Iris pigment epithelial cell (primary cell): Measurements from ENCODE around the gene NOL3.
A peak's percentile ranks its signal among the peaks of the same experiment; 100 is the strongest.

Experiments
- DNase-seq: peaks from one replicate; pipeline ENCODE4 v3.0.0-alpha.2; 2011; ENCODE audit warnings: low read depth

The NOL3 gene

GRCh38 chr16:67206838-67207248 lies 36.5 kb downstream of the NOL3 start:
- no peak for DNase-seq

DNA sequence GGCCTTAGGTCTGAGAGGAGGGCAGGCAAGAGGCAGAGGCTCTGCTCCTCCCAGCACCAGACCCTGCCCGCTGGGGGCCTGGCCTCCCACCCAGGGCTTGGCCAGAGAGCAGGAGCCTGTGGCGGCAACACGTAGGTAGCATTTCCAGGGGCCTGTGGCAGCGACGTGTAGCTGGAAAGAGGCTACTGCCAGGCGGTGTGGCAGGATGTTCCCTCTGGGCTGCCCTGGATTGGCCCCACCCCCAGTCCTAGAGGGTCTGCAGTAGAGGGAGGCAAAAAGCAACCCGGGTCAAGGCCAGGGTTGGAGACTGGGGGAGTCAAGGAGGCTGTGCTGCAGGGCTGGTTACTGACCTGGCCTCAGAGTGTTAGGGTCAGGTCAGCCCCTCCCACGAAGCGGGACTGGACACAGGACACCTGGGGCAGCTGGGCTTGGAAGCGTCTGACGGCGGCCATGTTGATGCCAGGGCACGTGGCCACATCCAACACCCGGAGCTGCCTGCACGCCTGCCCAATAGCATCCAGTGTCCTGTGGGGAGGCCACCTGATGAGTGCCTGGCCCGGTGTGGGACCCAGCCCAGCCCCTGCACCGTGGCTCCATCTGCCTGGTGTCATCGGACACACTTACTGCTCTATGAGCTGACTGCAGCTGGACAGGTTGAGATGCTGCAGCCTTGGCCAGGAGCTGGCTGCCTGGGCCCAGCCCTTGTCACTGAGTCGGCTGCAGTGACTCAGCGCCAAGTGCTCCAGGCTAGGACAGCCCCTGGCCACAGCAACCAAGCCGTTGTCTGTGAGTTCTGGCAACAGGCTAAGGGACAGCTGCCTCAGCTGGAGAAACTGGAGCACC lies 37.1 kb downstream of the NOL3 start:
- DNase-seq, result peak; percentile 19

DNA sequence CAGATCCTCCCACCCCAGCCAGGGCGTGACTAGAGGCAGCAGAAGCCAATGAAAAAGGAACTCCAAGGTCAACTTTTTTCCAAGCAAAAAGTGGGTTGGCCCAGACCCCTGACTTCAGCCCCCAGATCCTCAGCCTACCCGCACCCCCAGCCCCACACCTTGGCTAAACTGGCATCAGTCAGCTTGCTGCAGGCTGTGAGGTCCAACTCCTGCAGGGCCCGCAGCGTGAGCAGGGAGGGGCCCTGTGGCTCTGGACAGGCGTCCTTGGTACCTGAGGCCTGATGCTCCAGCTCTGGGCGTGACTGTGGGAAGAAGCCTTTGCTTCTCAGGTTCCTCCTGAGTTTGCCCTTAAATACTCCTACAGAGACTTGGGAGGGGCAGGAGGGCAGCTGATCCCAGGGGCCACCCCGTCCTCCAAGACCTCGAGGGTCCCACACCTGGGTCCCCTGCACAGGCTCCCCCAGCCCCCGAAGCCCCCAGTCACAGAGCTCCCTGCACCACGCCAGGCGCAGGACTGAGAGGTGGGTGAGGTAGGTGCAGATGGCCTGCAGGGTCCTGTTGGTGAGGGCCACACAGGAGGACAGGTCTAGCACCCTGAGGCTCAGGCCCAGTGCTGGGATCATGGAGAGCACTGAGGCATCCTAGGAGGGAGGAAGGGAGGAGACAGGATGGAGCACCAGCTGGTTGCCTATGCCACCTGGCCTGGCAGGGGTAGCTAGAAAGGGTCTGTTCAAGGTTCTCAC lies 38.0 kb downstream of the NOL3 start:
- no peak for DNase-seq

DNA sequence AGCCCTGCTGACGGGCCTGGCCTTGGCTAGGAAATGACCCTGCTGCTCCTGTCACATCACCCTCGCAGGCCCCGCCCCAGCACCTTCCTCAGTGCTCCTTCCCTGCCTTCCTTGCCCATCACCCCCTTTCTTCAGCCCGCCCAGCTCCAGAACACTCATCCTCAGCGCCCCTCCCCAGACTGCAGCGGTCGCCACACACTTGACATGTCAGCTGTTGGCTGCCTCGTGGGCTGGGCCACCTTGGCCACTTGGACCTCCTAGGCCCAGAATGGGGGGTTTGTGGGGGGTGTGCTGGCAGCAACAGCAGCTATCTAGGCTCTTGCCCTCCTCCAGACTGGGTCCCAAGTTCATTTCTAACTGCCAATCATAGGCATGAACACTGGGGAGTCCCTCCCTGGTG lies 39.2 kb downstream of the NOL3 start:
- no peak for DNase-seq

- DNase-seq, result no peak
These were observed 40.0 kb downstream of the NOL3 start for GRCh38 chr16:67210069-67210937.

- no peak for DNase-seq
These were observed 41.3 kb downstream of the NOL3 start for GRCh38 chr16:67211674-67212073.

DNA sequence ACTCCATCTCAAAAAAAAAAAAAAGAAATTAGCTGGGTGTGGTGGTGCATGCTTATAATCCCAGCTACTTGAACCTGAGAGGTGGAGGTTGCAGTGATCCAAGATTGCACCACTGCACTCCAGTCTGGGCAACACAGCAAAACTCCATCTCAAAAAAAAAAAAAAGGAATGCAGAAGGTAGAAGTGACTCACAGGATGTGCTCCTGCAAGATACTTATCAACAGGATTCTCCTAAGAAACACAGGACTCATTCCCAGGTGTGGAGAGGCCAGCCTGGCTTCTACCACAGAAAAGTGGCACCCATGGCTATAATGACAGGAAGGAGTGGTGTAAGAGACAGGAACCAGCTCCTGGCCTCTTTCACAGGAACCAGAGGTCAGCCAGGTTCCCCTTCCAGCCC lies 42.4 kb downstream of the NOL3 start:
- no peak for DNase-seq

DNA sequence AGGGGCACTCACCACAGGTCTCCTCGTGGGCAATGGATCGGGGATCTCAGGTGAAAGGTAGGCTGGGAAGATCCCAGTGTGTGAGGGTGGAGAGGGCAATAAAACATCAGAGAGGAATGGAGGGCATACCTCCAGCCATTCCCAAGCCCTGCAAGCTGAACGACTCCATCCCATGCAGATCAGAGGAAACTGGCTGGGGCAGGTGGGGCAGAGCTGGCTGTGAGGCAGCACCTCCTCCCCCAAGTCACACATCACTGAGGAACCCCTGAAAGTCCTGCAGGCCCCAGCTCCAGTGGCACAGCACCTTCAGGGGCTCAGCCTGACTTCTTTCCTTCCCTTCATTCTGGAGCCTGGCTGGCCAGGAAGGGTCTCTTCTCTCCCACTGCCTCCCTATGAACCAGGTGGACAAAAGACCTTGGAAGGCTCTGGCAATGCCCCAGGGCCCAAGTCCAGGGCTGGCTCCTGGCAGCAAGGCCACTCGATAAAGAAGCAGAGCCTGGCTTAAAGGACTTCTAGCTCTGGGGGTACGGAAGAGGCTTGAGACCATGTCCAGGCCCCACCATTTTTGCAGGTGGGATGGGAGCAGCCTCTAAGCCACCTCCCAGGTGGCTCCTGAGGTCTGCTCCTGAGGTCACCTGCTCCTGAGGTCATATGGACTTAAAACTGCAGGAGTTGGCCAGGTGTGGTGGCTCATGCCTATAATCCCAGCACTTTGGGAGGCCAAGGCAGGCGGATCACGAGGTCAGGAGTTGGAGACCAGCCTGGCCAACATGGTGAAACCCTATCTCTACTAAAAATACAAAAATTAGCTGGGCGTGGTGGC lies 43.1 kb downstream of the NOL3 start:
- no peak for DNase-seq

DNA sequence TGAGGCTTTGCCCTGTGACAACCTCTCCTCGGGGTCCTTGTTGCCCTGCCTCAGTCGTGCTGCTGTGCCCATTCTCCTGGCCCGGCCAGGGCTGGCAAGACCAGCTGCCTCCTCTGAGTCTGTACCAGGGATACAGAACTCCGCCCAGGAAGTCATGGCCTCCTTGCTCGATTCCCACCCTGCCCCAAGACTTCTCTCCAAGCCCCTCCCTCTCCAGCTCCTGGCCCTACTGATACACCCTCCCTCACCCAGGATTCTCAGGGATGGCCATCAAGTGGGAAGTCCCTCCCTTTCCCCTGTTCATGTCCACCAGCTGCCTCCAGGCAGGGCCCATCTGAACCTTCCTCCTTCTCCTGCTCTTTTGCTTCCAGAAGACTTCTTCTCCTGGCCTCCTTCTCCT lies 45.4 kb downstream of the NOL3 start:
- no peak for DNase-seq

GRCh38 chr16:67216612-67217490 lies 46.5 kb downstream of the NOL3 start:
- no peak for DNase-seq

DNA sequence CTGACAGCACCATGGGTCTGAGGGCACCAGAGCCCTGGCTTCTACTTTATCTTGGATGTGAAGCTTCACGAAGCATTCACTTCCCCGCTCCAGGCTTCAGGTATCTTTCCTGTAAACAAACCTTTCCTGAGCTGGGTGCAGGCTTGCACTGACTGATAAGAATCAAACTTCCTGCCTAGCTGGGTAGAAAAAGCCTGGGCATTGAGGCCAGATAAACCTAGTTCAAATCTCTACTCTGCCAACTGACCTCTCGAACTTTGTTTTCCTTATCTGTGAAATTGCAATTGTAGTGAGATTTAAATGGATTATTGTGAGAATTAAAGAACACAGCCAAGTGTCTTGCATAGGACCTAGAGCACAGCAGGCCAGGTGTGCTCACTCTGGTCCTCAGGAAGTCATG lies 53.7 kb downstream of the NOL3 start:
- DNase-seq, result no peak
